HCT116 (cell line): ENCODE measurements around the gene ARL5A. TPM values are rescaled to one million over a fixed set of nuclear protein-coding genes. Genes with fewer than 3 reads are reported as not detected.

Experiments
- ATAC-seq: fragments of 200-7000 bp; cut with Tn5 transposase; 2 replicates; pipeline ENCODE4 v1.9.1; 2020; ENCODE audit warnings: mild to moderate bottlenecking, moderate library complexity
- BruUV-seq: library from RNA; stranded (reverse); fragments of 400-500 nt; replicated peaks from 2 replicates; lab custom pipeline; 2021; lab: Mats Ljungman, UMichigan
- CTCF ChIA-PET: fragments of 300-600 bp; sonication (Branson Sonifier 250); formaldehyde crosslinking; loops from one replicate; lab custom pipeline; 2021; ENCODE audit warnings: antibody characterized with exemption; lab: Charles Lee
- POLR2A ChIA-PET: fragments of 300-600, 350-600 bp; sonication (Branson Sonifier 250); formaldehyde crosslinking; loops from one replicate; lab custom pipeline; 2021; ENCODE audit warnings: antibody characterized with exemption; lab: Charles Lee
- RAD21 ChIA-PET, 2 experiments: fragments of 300-600 bp; sonication (Branson Sonifier 250); formaldehyde crosslinking; loops; one replicate each; lab custom pipeline; 2023; ENCODE audit warnings: low total read pairs in 2 of 2; ENCODE audit not compliant: uncharacterized antibody in 2 of 2, unreplicated experiment in 2 of 2, low non-redundant PET in 1 of 2; lab: Charles Lee
- DNase-seq: peaks from one replicate; pipeline ENCODE4 v3.0.0-alpha.2; 2010; ENCODE audit warnings: low read depth, low spot score
- H2AFZ ChIP-seq: fragments of 200-600 bp; shearing (Covaris generic), sonication (generic); 2 replicates; pipeline ENCODE4 v1.6.1; 2017; ENCODE audit warnings: low read depth, mixed run types, mixed read lengths, antibody characterized with exemption, low read length; ENCODE audit not compliant: poor library complexity, severe bottlenecking
- H3K27ac ChIP-seq: 2 replicates; pipeline ENCODE4 v1.5.1; 2012; ENCODE audit warnings: low read depth, low read length
- H3K27me3 ChIP-seq: fragments of 200-600 bp; sonication (generic); 2 replicates; pipeline ENCODE4 v1.6.1; 2016; ENCODE audit warnings: mixed run types, low read length, mixed read lengths; ENCODE audit not compliant: insufficient read depth
- H3K36me3 ChIP-seq, 2 experiments: fragments of 200-500 bp in 1 of 2; fragments of 200-600 bp in 1 of 2; sonication (Bioruptor generic) in 1 of 2; sonication (generic) in 1 of 2; 2 replicates each; pipeline versions ENCODE4 v1.5.1 to v1.6.1; 2014 to 2016; ENCODE audit warnings: low read length in 2 of 2, inconsistent platforms in 1 of 2, mixed read lengths in 1 of 2, mixed run types in 1 of 2; ENCODE audit not compliant: insufficient read depth in 2 of 2, control insufficient read depth in 1 of 2
- H3K4me1 ChIP-seq, 2 experiments: fragments of 200-600 bp in 1 of 2; sonication (generic) in 1 of 2; 2 replicates each; pipeline versions ENCODE4 v1.5.1 to v1.6.1; 2012 to 2017; ENCODE audit warnings: low read length in 2 of 2, inconsistent platforms in 1 of 2, mild to moderate bottlenecking in 1 of 2, mixed read lengths in 1 of 2, mixed run types in 1 of 2, moderate library complexity in 1 of 2; ENCODE audit not compliant: insufficient read depth in 2 of 2, control insufficient read depth in 1 of 2
- H3K4me2 ChIP-seq: fragments of 200-600 bp; sonication (generic); 2 replicates; pipeline ENCODE4 v1.6.1; 2017; ENCODE audit warnings: mixed run types, low read length, mixed read lengths
- H3K4me3 ChIP-seq, 2 experiments: fragments of 200-600 bp in 1 of 2; sonication (generic) in 1 of 2; replicated peaks in 1 of 2; 2 replicates each; pipeline ENCODE4 v1.5.1; 2011 to 2016; ENCODE audit warnings: low read length in 2 of 2, control low read depth in 1 of 2, low read depth in 1 of 2, mild to moderate bottlenecking in 1 of 2, mixed read lengths in 1 of 2, mixed run types in 1 of 2
- H3K79me2 ChIP-seq: fragments of 200-600 bp; sonication (generic); 2 replicates; pipeline ENCODE4 v1.6.1; 2017; ENCODE audit warnings: mild to moderate bottlenecking, mixed run types, low read length, moderate library complexity, mixed read lengths; ENCODE audit not compliant: insufficient read depth
- H3K9ac ChIP-seq: fragments of 200-600 bp; sonication (generic); 2 replicates; pipeline ENCODE4 v1.6.1; 2016; ENCODE audit warnings: low read length, mixed read lengths
- H3K9me2 ChIP-seq: fragments of 200-600 bp; sonication (generic), shearing (Covaris generic); 2 replicates; pipeline ENCODE4 v1.6.1; 2017; ENCODE audit warnings: mixed run types, mild to moderate bottlenecking, moderate library complexity; ENCODE audit not compliant: insufficient read depth
- H3K9me3 ChIP-seq, 2 experiments: fragments of 200-500 bp in 1 of 2; fragments of 200-600 bp in 1 of 2; sonication (Bioruptor generic) in 1 of 2; sonication (generic) in 1 of 2; 2 replicates each; pipeline ENCODE4 v1.6.1; 2014 to 2017; ENCODE audit warnings: low read length in 2 of 2, mixed read lengths in 2 of 2, inconsistent platforms in 1 of 2, low read depth in 1 of 2, mild to moderate bottlenecking in 1 of 2, mixed run types in 1 of 2, moderate library complexity in 1 of 2; ENCODE audit not compliant: control insufficient read depth in 1 of 2, insufficient read depth in 1 of 2
- H4K20me1 ChIP-seq: fragments of 200-600 bp; sonication (generic), shearing (Covaris generic); 2 replicates; pipeline ENCODE4 v1.6.1; 2017; ENCODE audit warnings: mixed run types, mild to moderate bottlenecking, moderate library complexity; ENCODE audit not compliant: insufficient read depth
- CBX3 ChIP-seq: IDR thresholded peaks from 2 replicates; pipeline ENCODE4 v1.6.1; 2012; ENCODE audit warnings: low read depth
- EGR1 ChIP-seq: IDR thresholded peaks from 2 replicates; pipeline ENCODE4 v1.6.1; 2012; ENCODE audit warnings: low read depth
- FOSL1 ChIP-seq: IDR thresholded peaks from 2 replicates; pipeline ENCODE4 v1.6.1; 2012; ENCODE audit warnings: low read depth
- JUND ChIP-seq: IDR thresholded peaks from 2 replicates; pipeline ENCODE4 v1.6.1; 2012
- POLR2A ChIP-seq: IDR thresholded peaks from 2 replicates; pipeline ENCODE4 v1.7.0; 2011; ENCODE audit warnings: borderline replicate concordance; ENCODE audit not compliant: insufficient read depth, insufficient read length; ENCODE audit errors: extremely low read depth
- POLR2AphosphoS5 ChIP-seq: IDR thresholded peaks from 2 replicates; pipeline ENCODE4 v1.6.1; 2011; ENCODE audit warnings: mild to moderate bottlenecking, low read depth, low read length, moderate library complexity
- SIN3A ChIP-seq: IDR thresholded peaks from 2 replicates; pipeline ENCODE4 v1.6.1; 2012; ENCODE audit warnings: low read depth
- SP1 ChIP-seq: IDR thresholded peaks from 2 replicates; pipeline ENCODE4 v1.6.1; 2012; ENCODE audit warnings: low read depth
- SRF ChIP-seq: IDR thresholded peaks from 2 replicates; pipeline ENCODE4 v1.6.1; 2012; ENCODE audit warnings: low read depth
- TCF7L2 ChIP-seq: IDR thresholded peaks from 2 replicates; pipeline ENCODE4 v1.7.0; 2011; ENCODE audit warnings: borderline replicate concordance, inconsistent platforms; ENCODE audit not compliant: insufficient read depth, insufficient read length; ENCODE audit errors: extremely low read depth
- YY1 ChIP-seq: IDR thresholded peaks from 2 replicates; pipeline ENCODE4 v1.6.1; 2011; ENCODE audit warnings: low read length, low read depth, moderate library complexity, mild to moderate bottlenecking; ENCODE audit not compliant: insufficient replicate concordance; ENCODE audit errors: extremely low read depth
- ZNF274 ChIP-seq: fragments of 200-500 bp; sonication (Bioruptor generic); IDR thresholded peaks from 2 replicates; pipeline ENCODE4 v1.6.1; 2014; ENCODE audit warnings: mild to moderate bottlenecking, low read depth, low read length, inconsistent platforms
- intact Hi-C: fragments of 100-400 bp; cut with micrococcal nuclease; formaldehyde crosslinking; loops from 2 replicates; pipeline ENCODE4 v1.10.0; 2022
- total RNA-seq: library from RNA; stranded (reverse); gene quantifications from one replicate; pipeline ENCODE4 v1.2.1, GENCODE V29; 2021; ENCODE audit not compliant: unreplicated experiment
- TF ChIP-seq, protein P1 (sequence below): IDR thresholded peaks from 2 replicates; pipeline ENCODE4 v1.6.1; 2011; ENCODE audit warnings: mild to moderate bottlenecking, low read length, moderate library complexity; ENCODE audit not compliant: insufficient replicate concordance; ENCODE audit errors: extremely low read depth
- TF ChIP-seq, protein P2 (sequence below), 3 experiments: fragments of 200-600 bp in 1 of 3; sonication (generic) in 1 of 3; IDR thresholded peaks in 2 of 3; conservative IDR thresholded peaks in 1 of 3; 2 replicates each; pipeline ENCODE4 v1.5.1; 2012 to 2017; ENCODE audit warnings: low read depth in 2 of 3, low read length in 2 of 3, antibody characterized with exemption in 1 of 3, borderline replicate concordance in 1 of 3, control low read depth in 1 of 3, mild to moderate bottlenecking in 1 of 3, mixed read lengths in 1 of 3, mixed run types in 1 of 3, moderate library complexity in 1 of 3; ENCODE audit not compliant: insufficient read depth in 1 of 3
- TF ChIP-seq, protein P3 (sequence below): IDR thresholded peaks from 2 replicates; pipeline ENCODE4 v1.6.1; 2012

Gene ARL5A
- total RNA-seq, 1 experiment from 2014 or later: 74.4 TPM

DNA sequence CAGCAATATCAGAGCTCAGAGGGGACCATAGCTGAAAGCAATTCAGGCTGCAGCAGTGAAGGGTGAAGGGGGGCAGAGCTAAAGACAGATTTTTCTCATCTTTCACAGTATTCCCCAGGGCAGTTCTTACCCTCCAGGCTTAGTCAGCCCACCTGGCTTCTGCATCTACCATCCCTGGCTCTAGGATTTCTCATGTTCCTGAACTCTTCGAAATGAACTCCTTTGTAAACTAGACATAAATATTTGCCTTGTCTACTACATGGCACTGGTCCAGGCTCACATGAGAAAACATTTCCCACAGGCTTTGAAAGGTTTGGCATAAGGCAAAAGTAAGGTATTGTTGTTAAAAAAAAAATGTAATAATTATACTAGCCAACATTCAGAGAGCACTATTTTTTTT is 70.4 kb downstream of the ARL5A start:
- ChIA-PET POLR2A (no interaction called here), RAD21 (no interaction called here), CTCF (no interaction called here)
- TF ChIP-seq TCF7L2 (no peak), FOSL1 (no peak), YY1 (no peak), EGR1 (no peak), CBX3 (no peak), SP1 (no peak)
- TF ChIP-seq, protein P1, sequence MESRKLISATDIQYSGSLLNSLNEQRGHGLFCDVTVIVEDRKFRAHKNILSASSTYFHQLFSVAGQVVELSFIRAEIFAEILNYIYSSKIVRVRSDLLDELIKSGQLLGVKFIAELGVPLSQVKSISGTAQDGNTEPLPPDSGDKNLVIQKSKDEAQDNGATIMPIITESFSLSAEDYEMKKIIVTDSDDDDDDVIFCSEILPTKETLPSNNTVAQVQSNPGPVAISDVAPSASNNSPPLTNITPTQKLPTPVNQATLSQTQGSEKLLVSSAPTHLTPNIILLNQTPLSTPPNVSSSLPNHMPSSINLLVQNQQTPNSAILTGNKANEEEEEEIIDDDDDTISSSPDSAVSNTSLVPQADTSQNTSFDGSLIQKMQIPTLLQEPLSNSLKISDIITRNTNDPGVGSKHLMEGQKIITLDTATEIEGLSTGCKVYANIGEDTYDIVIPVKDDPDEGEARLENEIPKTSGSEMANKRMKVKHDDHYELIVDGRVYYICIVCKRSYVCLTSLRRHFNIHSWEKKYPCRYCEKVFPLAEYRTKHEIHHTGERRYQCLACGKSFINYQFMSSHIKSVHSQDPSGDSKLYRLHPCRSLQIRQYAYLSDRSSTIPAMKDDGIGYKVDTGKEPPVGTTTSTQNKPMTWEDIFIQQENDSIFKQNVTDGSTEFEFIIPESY: no peak
- Histone ChIP-seq H3K9ac (no peak overlapping the region), H3K4me1 (no peaks in the 10 kb centered on the region), H3K4me2 (no peak overlapping the region), H2AFZ (no peak overlapping the region), H3K4me3 (no peak overlapping the region), H3K27ac (no peak overlapping the region), H3K36me3 (no peaks in the 10 kb centered on the region), H4K20me1 (no peaks in the 10 kb centered on the region), H3K27me3 (no peaks in the 10 kb centered on the region), H3K9me3 (no peaks in the 10 kb centered on the region), H3K9me2 (no peaks in the 10 kb centered on the region), H3K79me2 (no peaks in the 10 kb centered on the region)
- DNase-seq (no peak), ATAC-seq (no peak)
- intact Hi-C loops: no loop called here
- BruUV-seq: no TSS peak

DNA sequence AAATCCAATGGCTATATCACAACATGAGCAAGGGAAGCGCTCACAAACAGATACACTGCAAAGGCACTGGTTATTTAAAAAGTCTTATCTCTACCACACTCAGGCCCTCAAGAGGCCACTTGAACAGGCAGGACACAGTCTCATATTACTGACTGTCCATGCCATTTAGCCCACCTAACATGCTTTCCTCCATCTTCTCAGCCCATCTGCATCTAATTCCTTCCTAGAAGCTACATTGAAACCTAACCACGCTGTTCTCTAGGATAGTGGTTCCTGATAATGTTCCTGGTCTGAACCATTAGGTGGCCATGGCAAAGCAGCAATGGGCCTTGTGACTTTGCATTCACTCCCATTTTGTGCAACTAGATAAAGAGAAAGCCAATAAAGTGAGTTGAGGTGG is 71.4 kb downstream of the ARL5A start:
- ATAC-seq: no peak
- H3K9me2 ChIP-seq: no peaks in the 10 kb centered on the region
- POLR2A ChIA-PET: no interaction called here
- no peak overlapping the region for H3K27ac ChIP-seq
- no peak overlapping the region for H2AFZ ChIP-seq
- CTCF ChIA-PET: no interaction called here
- no peaks in the 10 kb centered on the region for H3K36me3 ChIP-seq
- H3K79me2 ChIP-seq: no peaks in the 10 kb centered on the region
- RAD21 ChIA-PET: no interaction called here
- no peaks in the 10 kb centered on the region for H3K27me3 ChIP-seq
- no TSS peak for BruUV-seq
- DNase-seq: no peak
- no peak overlapping the region for H3K4me3 ChIP-seq
- no peak overlapping the region for H3K4me2 ChIP-seq
- no peaks in the 10 kb centered on the region for H4K20me1 ChIP-seq
- no peaks in the 10 kb centered on the region for H3K9me3 ChIP-seq
- H3K4me1 ChIP-seq: no peaks in the 10 kb centered on the region
- intact Hi-C loops: no loop called here
- H3K9ac ChIP-seq: no peak overlapping the region
- TF ChIP-seq POLR2AphosphoS5 (no peak), JUND (no peak), POLR2A (no peak), SRF (no peak), EGR1 (no peak), CBX3 (no peak), SIN3A (no peak), ZNF274 (no peak), YY1 (no peak)
- TF ChIP-seq, protein P1: no peak
- TF ChIP-seq, protein P2, sequence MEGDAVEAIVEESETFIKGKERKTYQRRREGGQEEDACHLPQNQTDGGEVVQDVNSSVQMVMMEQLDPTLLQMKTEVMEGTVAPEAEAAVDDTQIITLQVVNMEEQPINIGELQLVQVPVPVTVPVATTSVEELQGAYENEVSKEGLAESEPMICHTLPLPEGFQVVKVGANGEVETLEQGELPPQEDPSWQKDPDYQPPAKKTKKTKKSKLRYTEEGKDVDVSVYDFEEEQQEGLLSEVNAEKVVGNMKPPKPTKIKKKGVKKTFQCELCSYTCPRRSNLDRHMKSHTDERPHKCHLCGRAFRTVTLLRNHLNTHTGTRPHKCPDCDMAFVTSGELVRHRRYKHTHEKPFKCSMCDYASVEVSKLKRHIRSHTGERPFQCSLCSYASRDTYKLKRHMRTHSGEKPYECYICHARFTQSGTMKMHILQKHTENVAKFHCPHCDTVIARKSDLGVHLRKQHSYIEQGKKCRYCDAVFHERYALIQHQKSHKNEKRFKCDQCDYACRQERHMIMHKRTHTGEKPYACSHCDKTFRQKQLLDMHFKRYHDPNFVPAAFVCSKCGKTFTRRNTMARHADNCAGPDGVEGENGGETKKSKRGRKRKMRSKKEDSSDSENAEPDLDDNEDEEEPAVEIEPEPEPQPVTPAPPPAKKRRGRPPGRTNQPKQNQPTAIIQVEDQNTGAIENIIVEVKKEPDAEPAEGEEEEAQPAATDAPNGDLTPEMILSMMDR (IDR thresholded peaks at IDR 0.05 in 2 of 3, conservative IDR thresholded peaks at IDR 0.05 in 1 of 3; ENCODE audit: borderline replicate concordance in 1 of 3, insufficient read depth in 1 of 3, low read depth in 2 of 3, low read length in 2 of 3): no peak
- TF ChIP-seq, protein P3, sequence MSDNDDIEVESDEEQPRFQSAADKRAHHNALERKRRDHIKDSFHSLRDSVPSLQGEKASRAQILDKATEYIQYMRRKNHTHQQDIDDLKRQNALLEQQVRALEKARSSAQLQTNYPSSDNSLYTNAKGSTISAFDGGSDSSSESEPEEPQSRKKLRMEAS: no peak
